Measurements from ENCODE around the gene PACS2. TPM values are rescaled to one million over a fixed set of nuclear protein-coding genes. Genes with fewer than 3 reads are reported as not detected.

Gene PACS2
- total RNA-seq, 2 donors from 2014 or later = 48.5 to 124 TPM

GRCh38 chr14:105328070-105328677 lies 13.6 kb downstream of the PACS2 start:
- no peak for DNase-seq (ENCODE audit: low spot score)
- TF ChIP-seq POLR2A (IDR thresholded peaks at IDR 0.05) = no peak
- no peak for TF ChIP-seq CTCF (IDR thresholded peaks at IDR 0.05)
- no peak for TF ChIP-seq POLR2AphosphoS5 (IDR thresholded peaks at IDR 0.05)
- 78% methylated on average over 12 of the region's 12 CpGs for WGBS
- no peaks in the 10 kb centered on the region for H3K27me3 ChIP-seq (replicated peaks; ENCODE audit: insufficient read depth)
- intact Hi-C loops (cut with DNase I) = no loop called here
- no peak overlapping the region for H3K27ac ChIP-seq
- H3K4me3 ChIP-seq = no peak overlapping the region
- no peaks in the 10 kb centered on the region for H3K36me3 ChIP-seq
- H3K4me1 ChIP-seq (replicated peaks) = no peaks in the 10 kb centered on the region
- H3K9me3 ChIP-seq = no peaks in the 10 kb centered on the region

GRCh38 chr14:105328678-105329390 lies 14.3 kb downstream of the PACS2 start:
- H3K4me1 ChIP-seq (replicated peaks) = no peaks in the 10 kb centered on the region
- intact Hi-C loops (cut with DNase I) = no loop called here
- DNase-seq (ENCODE audit: low spot score) = no peak
- H3K27ac ChIP-seq = no peak overlapping the region
- no peaks in the 10 kb centered on the region for H3K27me3 ChIP-seq (replicated peaks; ENCODE audit: insufficient read depth)
- no peak for TF ChIP-seq POLR2AphosphoS5 (IDR thresholded peaks at IDR 0.05)
- TF ChIP-seq CTCF (IDR thresholded peaks at IDR 0.05) = no peak
- TF ChIP-seq POLR2A (IDR thresholded peaks at IDR 0.05) = no peak
- 78% methylated on average over 15 of the region's 15 CpGs for WGBS
- no peaks in the 10 kb centered on the region for H3K36me3 ChIP-seq
- no peaks in the 10 kb centered on the region for H3K9me3 ChIP-seq
- H3K4me3 ChIP-seq = no peak overlapping the region

- H3K4me3 ChIP-seq = no peak overlapping the region
- H3K4me1 ChIP-seq (replicated peaks) = no peaks in the 10 kb centered on the region
- intact Hi-C loops (cut with DNase I) = no loop called here
- no peak overlapping the region for H3K27ac ChIP-seq
- WGBS = 86% methylated on average over 17 of the region's 17 CpGs
- no peak for TF ChIP-seq POLR2A (IDR thresholded peaks at IDR 0.05)
- no peak for TF ChIP-seq POLR2AphosphoS5 (IDR thresholded peaks at IDR 0.05)
- TF ChIP-seq CTCF (IDR thresholded peaks at IDR 0.05) = no peak
- no peaks in the 10 kb centered on the region for H3K36me3 ChIP-seq
- H3K9me3 ChIP-seq = no peaks in the 10 kb centered on the region
- H3K27me3 ChIP-seq (replicated peaks; ENCODE audit: insufficient read depth) = no peaks in the 10 kb centered on the region
- no peak for DNase-seq (ENCODE audit: low spot score)
These were observed 15.0 kb downstream of the PACS2 start for GRCh38 chr14:105329411-105330150.

GRCh38 chr14:105330491-105330895 lies 15.9 kb downstream of the PACS2 start:
- intact Hi-C loops (cut with DNase I) = no loop called here
- no peak for DNase-seq (ENCODE audit: low spot score)
- Histone ChIP-seq H3K4me1 (replicated peaks) (no peaks in the 10 kb centered on the region), H3K4me3 (no peak overlapping the region), H3K36me3 (no peaks in the 10 kb centered on the region), H3K9me3 (no peaks in the 10 kb centered on the region), H3K27ac (no peak overlapping the region), H3K27me3 (replicated peaks; ENCODE audit: insufficient read depth) (no peaks in the 10 kb centered on the region)
- TF ChIP-seq POLR2AphosphoS5 (IDR thresholded peaks at IDR 0.05) (no peak), CTCF (IDR thresholded peaks at IDR 0.05) (no peak), POLR2A (IDR thresholded peaks at IDR 0.05) (no peak)
- WGBS = 66% methylated on average over 13 of the region's 13 CpGs

All from prostate gland (tissue), 2 donors.